ENCODE results near the gene MPHOSPH8.
"Not testable (repeated sequence)": the region's sequence is repeated elsewhere in the genome, so short reads cannot be mapped to it uniquely, and the experiment has no call there.

Gene MPHOSPH8

GRCh38 chr13:19624265-19624664, 9.2 kb upstream of the MPHOSPH8 start:
- no peak for DNase-seq (ENCODE audit: low spot score)

GRCh38 chr13:19632915-19633478, 462 bp upstream of the MPHOSPH8 start:
- DNase-seq (ENCODE audit: low spot score): no peak

GRCh38 chr13:19634256-19634740, 839 bp downstream of the MPHOSPH8 start:
- peak; percentile 32 for DNase-seq (ENCODE audit: low spot score)

GRCh38 chr13:19635926-19636325, 2.5 kb downstream of the MPHOSPH8 start:
- DNase-seq (ENCODE audit: low spot score): not testable (repeated sequence)

- DNase-seq (ENCODE audit: low spot score): no peak
Observed at GRCh38 chr13:19643652-19644051, 10.2 kb downstream of the MPHOSPH8 start.

GRCh38 chr13:19645000-19645399, 11.5 kb downstream of the MPHOSPH8 start:
- DNase-seq (ENCODE audit: low spot score): no peak

- no peak for DNase-seq (ENCODE audit: low spot score)
Observed at GRCh38 chr13:19646063-19646462, 12.6 kb downstream of the MPHOSPH8 start.

GRCh38 chr13:19650742-19651141, 17.3 kb downstream of the MPHOSPH8 start:
- DNase-seq (ENCODE audit: low spot score): no peak

GRCh38 chr13:19657872-19658591, 24.6 kb downstream of the MPHOSPH8 start:
- no peak for DNase-seq (ENCODE audit: low spot score)

GRCh38 chr13:19658831-19659230, 25.4 kb downstream of the MPHOSPH8 start:
- no peak for DNase-seq (ENCODE audit: low spot score)

- DNase-seq (ENCODE audit: low spot score): no peak
Observed at GRCh38 chr13:19661126-19661525, 27.7 kb downstream of the MPHOSPH8 start.

- no peak for DNase-seq (ENCODE audit: low spot score)
Observed at GRCh38 chr13:19661561-19661960, 28.1 kb downstream of the MPHOSPH8 start.

- no peak for DNase-seq (ENCODE audit: low spot score)
Observed at GRCh38 chr13:19663416-19663979, 30.0 kb downstream of the MPHOSPH8 start.

GRCh38 chr13:19664481-19665230, 31.2 kb downstream of the MPHOSPH8 start:
- no peak for DNase-seq (ENCODE audit: low spot score)

- DNase-seq (ENCODE audit: low spot score): no peak
Observed at GRCh38 chr13:19665427-19665859, 32.0 kb downstream of the MPHOSPH8 start.

GRCh38 chr13:19668778-19669177, 35.3 kb downstream of the MPHOSPH8 start:
- no peak for DNase-seq (ENCODE audit: low spot score)

GRCh38 chr13:19670147-19670546, 36.7 kb downstream of the MPHOSPH8 start:
- DNase-seq (ENCODE audit: low spot score): no peak

- no peak for DNase-seq (ENCODE audit: low spot score)
Observed at GRCh38 chr13:19672990-19673389, 39.5 kb downstream of the MPHOSPH8 start.

- no peak for DNase-seq (ENCODE audit: low spot score)
Observed at GRCh38 chr13:19673473-19674430, 40.3 kb downstream of the MPHOSPH8 start.

- DNase-seq (ENCODE audit: low spot score): no peak
Observed at GRCh38 chr13:19674898-19675297, 41.4 kb downstream of the MPHOSPH8 start.

GRCh38 chr13:19676168-19676567, 42.7 kb downstream of the MPHOSPH8 start:
- no peak for DNase-seq (ENCODE audit: low spot score)

Measured in hepatic stellate cell (primary cell).